Neuron (in vitro differentiated cells): ENCODE results near the gene CCDC86.

Experiments used
- H2AFZ ChIP-seq: one replicate; pipeline ENCODE4 v1.6.1; 2013; ENCODE audit warnings: low read depth, mild to moderate bottlenecking, inconsistent platforms, low read length, moderate library complexity
- H3K27me3 ChIP-seq: one replicate; pipeline ENCODE4 v1.6.1; 2013; ENCODE audit warnings: low read length; ENCODE audit not compliant: insufficient read depth
- H3K36me3 ChIP-seq: one replicate; pipeline ENCODE4 v1.6.1; 2013; ENCODE audit warnings: low read length; ENCODE audit not compliant: insufficient read depth
- H3K4me1 ChIP-seq: one replicate; pipeline ENCODE4 v1.6.1; 2013; ENCODE audit warnings: low read length; ENCODE audit not compliant: insufficient read depth
- H3K4me3 ChIP-seq: 2 replicates; pipeline ENCODE4 v1.5.1; 2013; ENCODE audit warnings: mild to moderate bottlenecking, low read length, moderate library complexity
- H3K9me3 ChIP-seq: one replicate; pipeline ENCODE4 v1.6.1; 2013; ENCODE audit warnings: low read length

The CCDC86 gene

DNA sequence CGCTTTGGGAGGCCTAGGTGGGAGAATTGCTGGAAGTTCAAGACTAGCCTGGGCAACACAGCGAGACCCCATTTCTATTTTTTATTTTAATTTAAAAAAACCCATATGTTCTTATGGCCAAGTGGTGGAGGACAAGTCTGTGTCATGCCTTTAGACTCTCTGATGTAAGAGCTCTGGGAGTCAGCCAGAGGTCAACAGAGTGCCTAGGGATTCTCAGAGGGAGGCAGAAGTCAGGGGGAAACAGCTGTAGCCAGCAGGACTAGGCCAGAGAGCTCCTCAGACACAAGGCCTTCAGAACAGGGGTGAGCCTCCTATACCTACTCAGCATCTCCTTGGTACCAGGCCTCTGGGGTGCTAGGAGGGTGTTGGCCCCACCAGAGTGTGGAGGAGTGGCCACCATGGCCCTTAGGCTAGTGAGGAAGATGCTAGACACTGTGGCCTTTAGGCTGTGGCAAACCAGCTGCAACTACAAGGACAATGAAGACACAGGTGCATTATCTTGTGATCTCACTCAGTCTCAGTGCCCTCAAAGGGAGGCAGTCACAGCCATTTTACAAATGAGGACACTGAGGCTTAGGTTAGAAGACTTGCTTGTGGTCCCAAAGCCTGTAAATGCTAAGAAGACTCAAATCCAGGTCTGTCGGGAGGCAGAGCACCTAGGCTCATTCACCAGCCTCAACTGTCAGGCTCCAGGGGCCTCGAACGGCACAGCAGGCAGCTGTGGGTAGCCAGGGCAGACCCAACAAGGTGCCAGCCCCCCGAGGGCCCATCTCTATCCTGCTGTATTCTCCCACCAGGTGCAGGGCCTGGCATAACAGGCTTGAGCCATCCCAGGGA is 30.4 kb downstream of the CCDC86 start:
- Histone ChIP-seq H2AFZ (no peak overlapping the region), H3K4me3 (no peak overlapping the region), H3K4me1 (no peaks in the 10 kb centered on the region), H3K36me3 (peaks cover under 1% of the 10 kb centered on the region), H3K27me3 (no peaks in the 10 kb centered on the region), H3K9me3 (no peaks in the 10 kb centered on the region)

DNA sequence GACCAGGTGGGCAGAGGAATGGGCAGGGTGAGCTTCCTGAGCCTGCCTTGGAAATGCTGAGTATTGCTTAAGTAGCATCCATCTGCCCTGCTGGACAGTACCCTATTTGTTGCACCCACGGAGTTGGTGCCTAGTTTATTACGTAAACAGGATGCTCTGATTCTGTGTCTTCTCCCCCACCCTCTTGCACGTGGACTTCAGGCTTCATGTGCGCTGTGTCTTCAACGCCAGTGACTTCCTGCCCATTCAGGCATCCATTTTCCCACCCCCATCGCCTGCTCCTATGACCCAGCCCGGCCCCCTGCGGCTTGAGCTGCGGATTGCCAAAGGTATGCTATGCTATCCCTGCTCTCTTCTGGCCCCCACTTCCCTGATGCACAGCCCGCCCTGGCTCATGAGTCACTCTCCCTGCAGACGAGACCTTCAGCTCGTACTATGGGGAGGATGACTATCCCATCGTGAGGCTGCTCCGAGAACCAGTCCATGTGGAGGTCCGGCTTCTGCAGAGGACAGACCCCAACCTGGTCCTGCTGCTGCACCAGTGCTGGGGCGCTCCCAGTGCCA is 31.1 kb downstream of the CCDC86 start:
- Histone ChIP-seq H3K27me3 (no peaks in the 10 kb centered on the region), H3K4me1 (no peaks in the 10 kb centered on the region), H2AFZ (no peak overlapping the region)

DNA sequence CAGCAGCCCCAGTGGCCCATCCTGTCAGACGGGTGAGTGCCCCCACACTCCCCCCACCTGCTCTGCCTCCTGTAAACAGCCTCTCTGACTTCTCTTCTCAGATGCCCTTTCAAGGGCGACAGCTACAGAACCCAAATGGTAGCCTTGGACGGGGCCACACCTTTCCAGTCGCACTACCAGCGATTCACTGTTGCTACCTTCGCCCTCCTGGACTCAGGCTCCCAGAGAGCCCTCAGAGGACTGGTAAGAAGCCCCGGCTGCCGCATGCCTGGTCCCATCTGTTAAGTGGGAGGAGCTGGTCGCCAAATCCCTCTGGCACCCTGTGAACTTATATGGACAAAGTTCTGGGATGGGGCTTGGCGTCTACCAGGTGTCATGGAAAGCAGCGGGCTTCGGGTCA is 31.6 kb downstream of the CCDC86 start:
- Histone ChIP-seq H3K4me1 (no peaks in the 10 kb centered on the region), H3K4me3 (no peak overlapping the region), H3K27me3 (no peaks in the 10 kb centered on the region), H3K36me3 (peaks cover 5% of the 10 kb centered on the region), H3K9me3 (no peaks in the 10 kb centered on the region), H2AFZ (no peak overlapping the region)

More for the DNA sequence above, 31.1 kb downstream of the CCDC86 start:
- Histone ChIP-seq H3K9me3 (no peaks in the 10 kb centered on the region), H3K36me3 (peaks cover 4% of the 10 kb centered on the region), H3K4me3 (no peak overlapping the region)

DNA sequence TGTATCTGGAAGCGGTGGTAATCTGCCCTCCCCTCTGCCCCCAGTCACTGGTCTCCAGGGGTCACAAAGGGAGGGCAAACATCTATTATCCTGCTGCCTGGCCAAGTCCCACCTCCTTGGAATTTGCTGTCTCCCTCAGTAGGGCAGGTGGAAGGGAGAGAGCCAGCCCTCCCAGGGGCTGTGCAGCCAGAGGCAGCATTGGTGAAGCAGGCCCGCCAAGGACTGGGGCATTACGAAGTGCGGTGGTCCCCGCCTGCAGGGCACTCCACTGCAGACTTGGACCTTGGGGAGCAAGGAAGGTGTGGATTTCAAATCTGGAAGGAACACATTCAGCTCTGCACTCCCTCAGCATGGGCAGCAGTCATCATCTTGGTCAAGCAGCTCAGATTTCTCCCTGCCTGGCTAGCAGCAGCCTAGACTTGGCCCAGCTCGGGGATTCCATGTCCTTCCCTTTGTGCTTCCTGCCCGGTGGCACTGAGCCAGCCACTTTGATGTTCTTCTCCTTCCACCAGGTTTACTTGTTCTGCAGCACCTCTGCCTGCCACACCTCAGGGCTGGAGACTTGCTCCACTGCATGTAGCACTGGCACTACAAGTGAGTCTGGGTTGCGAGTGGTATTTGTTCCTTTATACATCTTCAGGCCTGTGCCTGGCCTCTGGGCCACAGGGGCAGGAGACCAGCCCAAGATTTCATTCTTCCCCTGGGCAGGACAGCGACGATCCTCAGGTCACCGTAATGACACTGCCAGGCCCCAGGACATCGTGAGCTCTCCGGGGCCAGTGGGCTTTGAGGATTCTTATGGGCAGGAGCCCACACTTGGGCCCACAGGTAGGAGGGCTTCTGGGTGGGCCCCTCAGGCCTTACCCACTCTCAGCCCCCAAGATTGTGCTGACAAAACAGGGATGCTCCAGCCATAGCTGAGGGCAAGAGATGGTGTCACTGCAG is 32.8 kb downstream of the CCDC86 start:
- Histone ChIP-seq H3K27me3 (no peaks in the 10 kb centered on the region), H3K4me1 (no peaks in the 10 kb centered on the region), H3K4me3 (no peak overlapping the region), H3K36me3 (peaks cover 5% of the 10 kb centered on the region), H3K9me3 (no peaks in the 10 kb centered on the region), H2AFZ (no peak overlapping the region)

DNA sequence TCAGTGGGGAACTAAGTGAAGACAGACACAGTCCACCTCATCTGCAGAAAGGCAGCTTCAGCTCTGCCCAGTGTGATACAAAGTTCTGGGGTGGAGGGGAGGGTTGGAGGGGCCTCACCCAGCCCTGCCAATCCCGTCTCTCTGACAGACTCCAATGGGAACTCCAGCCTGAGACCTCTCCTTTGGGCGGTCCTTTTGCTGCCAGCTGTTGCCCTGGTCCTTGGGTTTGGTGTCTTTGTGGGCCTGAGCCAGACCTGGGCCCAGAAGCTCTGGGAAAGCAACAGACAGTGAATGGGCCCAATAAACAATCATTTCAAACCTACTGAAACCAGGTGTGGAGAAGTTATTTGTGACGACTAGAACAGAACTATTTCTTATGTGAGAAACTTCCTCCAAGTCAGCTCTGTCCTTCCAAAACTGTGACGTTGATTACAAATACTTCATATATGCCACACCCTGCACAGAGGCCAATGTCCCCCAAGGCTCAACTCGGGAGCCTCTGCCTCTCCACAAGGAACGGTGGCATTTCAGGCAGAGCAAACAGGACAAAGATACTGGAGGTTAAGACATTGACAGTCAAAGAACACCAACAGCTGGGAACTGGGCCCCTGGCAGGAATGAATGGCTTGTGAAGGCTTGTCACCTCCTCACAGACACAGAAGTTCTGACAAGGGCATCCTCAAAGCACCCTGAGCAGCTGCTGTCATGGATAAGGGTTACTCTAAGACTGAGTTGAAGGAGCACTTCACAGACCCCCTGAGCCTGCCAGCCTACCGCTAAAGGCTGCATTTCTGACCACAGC is 33.7 kb downstream of the CCDC86 start:
- Histone ChIP-seq H2AFZ (no peak overlapping the region), H3K27me3 (no peaks in the 10 kb centered on the region), H3K36me3 (peaks cover 11% of the 10 kb centered on the region), H3K4me1 (peaks cover 5% of the 10 kb centered on the region), H3K4me3 (no peak overlapping the region), H3K9me3 (no peaks in the 10 kb centered on the region)

DNA sequence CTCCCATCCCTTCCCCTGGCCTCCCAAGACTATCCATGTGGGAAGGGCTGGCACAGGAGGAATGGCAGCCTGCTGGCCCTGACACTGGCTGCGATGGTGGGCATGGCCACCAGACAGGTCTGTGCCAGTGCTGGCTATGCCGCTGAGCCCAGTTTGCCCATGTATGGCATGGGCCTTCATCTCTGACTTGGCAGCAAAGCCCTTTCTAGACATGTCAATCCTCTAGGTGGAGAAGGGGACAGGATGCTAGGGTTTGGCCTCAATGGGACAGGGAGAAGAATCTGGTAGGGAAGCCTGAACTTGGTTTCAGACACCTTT is 34.2 kb downstream of the CCDC86 start:
- Histone ChIP-seq H3K4me3 (no peak overlapping the region), H3K36me3 (peaks cover 11% of the 10 kb centered on the region), H3K4me1 (peaks cover 10% of the 10 kb centered on the region), H3K27me3 (no peaks in the 10 kb centered on the region), H2AFZ (no peak overlapping the region), H3K9me3 (no peaks in the 10 kb centered on the region)

DNA sequence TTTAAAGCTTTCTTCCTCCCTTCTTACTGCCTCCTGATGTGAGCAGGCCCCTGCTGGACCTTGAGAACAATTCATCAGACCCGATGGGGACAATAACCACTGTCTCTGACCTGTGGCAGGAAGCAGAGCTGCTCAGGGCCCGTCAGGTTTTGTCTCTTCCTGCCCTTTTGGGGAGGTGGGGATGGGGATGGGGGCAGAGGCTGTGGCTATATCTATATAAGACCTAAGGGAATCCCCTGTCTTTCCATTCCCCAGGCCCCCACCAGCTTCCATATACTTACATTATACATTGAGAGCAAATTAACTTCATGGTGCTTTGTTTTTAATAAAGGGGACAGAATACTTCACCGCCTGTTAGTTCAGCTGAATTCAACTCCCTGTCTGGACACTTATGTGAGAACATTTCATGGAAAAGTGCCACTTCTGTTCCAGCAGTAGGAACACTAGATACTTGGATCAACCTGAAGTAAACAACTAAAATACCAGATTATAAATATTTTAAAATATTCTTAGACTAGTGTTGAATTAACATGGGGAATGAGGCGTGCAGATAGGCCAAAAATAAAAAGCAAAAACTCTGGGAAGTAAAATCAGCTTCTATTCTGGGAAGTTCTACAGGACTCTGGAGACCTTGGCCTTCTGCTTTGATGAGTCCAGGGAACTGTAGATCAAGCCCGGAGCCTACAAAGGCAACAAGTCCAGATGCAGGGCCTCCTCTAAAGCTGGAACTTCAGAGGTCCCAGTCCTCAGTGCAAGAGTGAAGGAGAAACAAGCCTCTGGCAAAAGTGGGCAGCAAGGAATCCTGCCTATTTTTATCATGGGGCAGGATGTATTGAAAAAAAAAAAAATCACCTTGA is 36.6 kb downstream of the CCDC86 start:
- H3K4me1 ChIP-seq: peaks cover 16% of the 10 kb centered on the region
- H3K27me3 ChIP-seq: no peaks in the 10 kb centered on the region
- no peak overlapping the region for H3K4me3 ChIP-seq
- H2AFZ ChIP-seq: no peak overlapping the region
- peaks cover 11% of the 10 kb centered on the region for H3K36me3 ChIP-seq
- H3K9me3 ChIP-seq: no peaks in the 10 kb centered on the region

DNA sequence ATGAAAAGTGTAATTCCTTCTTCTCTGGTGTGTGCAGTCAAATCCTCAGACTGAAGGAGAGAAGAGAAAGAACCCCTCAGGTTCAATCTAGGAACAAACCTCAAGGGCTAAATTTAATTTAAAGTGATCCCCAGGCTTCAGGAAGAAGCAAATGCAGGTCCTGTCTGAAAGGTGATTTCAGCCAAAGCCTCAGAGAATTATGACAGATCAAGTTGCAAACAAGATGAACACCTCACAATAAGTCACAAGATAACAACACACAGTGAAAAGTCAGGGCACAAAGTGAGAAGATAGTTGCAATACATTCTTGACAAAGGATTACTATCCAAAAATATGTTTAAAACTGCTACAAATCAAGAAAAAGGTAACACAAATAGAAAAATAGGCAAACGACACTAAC is 37.2 kb downstream of the CCDC86 start:
- peaks cover 16% of the 10 kb centered on the region for H3K4me1 ChIP-seq
- no peak overlapping the region for H2AFZ ChIP-seq
- H3K4me3 ChIP-seq: no peak overlapping the region
- H3K27me3 ChIP-seq: no peaks in the 10 kb centered on the region
- H3K9me3 ChIP-seq: no peaks in the 10 kb centered on the region
- peaks cover 11% of the 10 kb centered on the region for H3K36me3 ChIP-seq

DNA sequence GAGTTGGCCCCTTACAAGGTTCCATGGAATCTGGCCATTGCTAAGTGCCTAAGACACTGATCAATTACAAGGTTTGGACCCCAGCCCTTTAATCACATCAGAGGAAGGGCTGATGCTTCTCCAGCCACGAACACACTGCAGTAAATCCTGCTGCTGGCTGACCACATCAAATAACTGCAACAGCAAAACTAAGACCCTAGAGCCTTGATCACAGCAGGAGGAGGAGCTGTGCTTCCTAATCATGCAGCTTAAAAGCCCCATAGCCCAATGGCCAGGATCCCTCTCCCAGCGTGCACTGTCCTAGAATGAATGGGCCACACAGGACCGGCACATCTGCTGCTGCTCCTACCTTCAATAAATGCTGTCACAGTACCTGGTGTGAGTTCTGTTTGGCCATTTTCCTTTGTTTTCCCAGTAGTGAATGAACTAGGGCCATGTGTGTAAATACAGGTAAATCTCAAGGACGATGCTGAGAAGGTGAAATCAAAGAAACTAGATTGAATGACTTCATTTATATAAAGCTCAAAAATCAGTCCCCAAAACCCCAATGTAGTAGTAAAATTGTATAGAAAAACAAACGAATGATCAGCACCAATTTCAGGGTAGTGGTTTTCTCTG is 38.2 kb downstream of the CCDC86 start:
- Histone ChIP-seq H3K27me3 (no peaks in the 10 kb centered on the region), H3K4me3 (no peak overlapping the region), H2AFZ (no peak overlapping the region), H3K36me3 (peaks cover 11% of the 10 kb centered on the region), H3K9me3 (no peaks in the 10 kb centered on the region), H3K4me1 (peaks cover 16% of the 10 kb centered on the region)

DNA sequence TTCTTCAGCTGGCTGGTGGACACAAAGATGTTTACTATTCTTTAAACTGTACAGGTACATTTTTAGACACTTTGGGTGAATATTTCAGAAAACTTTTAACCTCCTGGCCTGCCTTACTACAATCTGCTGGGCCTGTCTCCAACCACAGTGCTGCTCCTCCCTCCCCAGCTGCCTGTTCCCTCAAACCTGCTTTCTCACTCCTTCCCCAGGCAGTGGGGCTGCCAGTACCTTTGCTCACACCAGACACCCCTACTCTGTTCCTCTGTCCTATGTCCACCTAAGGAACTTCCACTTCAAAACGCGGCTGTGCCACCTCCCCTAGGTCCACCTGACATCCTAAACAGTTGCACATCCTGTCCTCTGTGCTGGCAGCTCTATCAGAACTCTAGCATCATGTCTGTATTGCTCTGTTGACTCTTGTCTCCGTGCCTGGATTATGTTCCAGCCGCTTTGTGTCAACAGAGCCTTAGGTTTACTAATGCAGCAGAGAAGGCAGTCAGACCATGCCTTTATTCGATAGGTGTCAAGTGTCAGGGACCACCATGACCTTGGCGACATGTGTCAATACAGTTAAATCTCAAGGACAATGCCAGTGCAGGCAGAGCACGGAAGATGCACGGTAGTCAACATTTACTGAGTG is 38.9 kb downstream of the CCDC86 start:
- Histone ChIP-seq H3K4me3 (no peak overlapping the region), H3K9me3 (no peaks in the 10 kb centered on the region), H3K27me3 (no peaks in the 10 kb centered on the region), H3K36me3 (peaks cover 11% of the 10 kb centered on the region), H2AFZ (no peak overlapping the region), H3K4me1 (peaks cover 16% of the 10 kb centered on the region)

DNA sequence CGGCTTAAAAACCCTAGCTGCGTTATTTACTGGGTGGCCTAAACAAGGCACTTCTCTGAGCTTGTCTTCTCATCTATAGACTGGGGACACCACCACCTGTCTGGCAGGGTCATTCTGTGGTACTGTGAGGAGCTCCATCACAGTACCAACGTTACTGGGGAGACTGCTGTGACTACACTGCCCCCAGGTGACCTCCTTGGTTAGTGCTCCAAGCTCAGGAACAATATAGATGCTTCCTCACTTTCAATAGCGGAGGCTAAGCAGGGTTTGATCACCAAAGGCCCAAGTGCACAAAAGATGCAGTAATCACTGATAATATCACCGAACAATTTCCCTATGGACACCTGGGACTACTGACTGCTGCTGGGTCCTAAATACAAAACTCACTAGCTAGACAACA is 45.6 kb downstream of the CCDC86 start:
- Histone ChIP-seq H2AFZ (no peak overlapping the region), H3K36me3 (peaks cover 15% of the 10 kb centered on the region), H3K9me3 (no peaks in the 10 kb centered on the region), H3K4me3 (no peak overlapping the region), H3K27me3 (no peaks in the 10 kb centered on the region), H3K4me1 (no peaks in the 10 kb centered on the region)
